Activated naive CD4-positive, alpha-beta T cell treated with anti-CD3 and anti-CD28 coated beads, Interleukin-2, amount 10 ng/mL, durations not matched to agents 7 days and 5 days (primary cell): ENCODE measurements around the gene PLA2G4E.

Experiments used
- CTCF ChIA-PET: fragments of 350-600 bp; sonication (Branson Sonifier 250); formaldehyde crosslinking; loops from one replicate; lab custom pipeline; 2021; ENCODE audit warnings: antibody characterized with exemption; lab: Charles Lee
- DNase-seq: peaks from one replicate; pipeline ENCODE4 v3.0.0-alpha.2; 2020
- H3K27ac Mint-ChIP-seq: one replicate; pipeline ENCODE4 v1.8.0; 2021; ENCODE audit warnings: mild to moderate bottlenecking, moderate library complexity, mixed read lengths
- H3K27me3 Mint-ChIP-seq: one replicate; pipeline ENCODE4 v1.8.0; 2021; ENCODE audit warnings: mild to moderate bottlenecking, mixed read lengths
- H3K36me3 Mint-ChIP-seq: one replicate; pipeline ENCODE4 v1.8.0; 2021; ENCODE audit warnings: mixed read lengths
- H3K4me1 Mint-ChIP-seq: one replicate; pipeline ENCODE4 v1.8.0; 2021; ENCODE audit warnings: mixed read lengths
- H3K4me3 Mint-ChIP-seq: one replicate; pipeline ENCODE4 v1.8.0; 2021; ENCODE audit warnings: mild to moderate bottlenecking, moderate library complexity, mixed read lengths
- H3K9me3 Mint-ChIP-seq: one replicate; pipeline ENCODE4 v1.8.0; 2021; ENCODE audit warnings: mixed read lengths

Gene PLA2G4E

GRCh38 chr15:41989573-41990242, 31.1 kb downstream of the PLA2G4E start:
- Mint-ChIP-seq H3K4me1 (no peaks in the 10 kb centered on the region), H3K4me3 (no peak overlapping the region), H3K27me3 (peaks cover 14% of the 10 kb centered on the region), H3K27ac (no peak overlapping the region), H3K36me3 (no peaks in the 10 kb centered on the region), H3K9me3 (no peaks in the 10 kb centered on the region)
- CTCF ChIA-PET, result interaction anchor here (0.7 to 8.8 kb wide), 26 partner anchors 8 to 285 kb away, joined by 3 to 106 read pairs (median 4); partner anchors contain the start of gene MAPKBP1
- DNase-seq, result peak; percentile 90

DNA sequence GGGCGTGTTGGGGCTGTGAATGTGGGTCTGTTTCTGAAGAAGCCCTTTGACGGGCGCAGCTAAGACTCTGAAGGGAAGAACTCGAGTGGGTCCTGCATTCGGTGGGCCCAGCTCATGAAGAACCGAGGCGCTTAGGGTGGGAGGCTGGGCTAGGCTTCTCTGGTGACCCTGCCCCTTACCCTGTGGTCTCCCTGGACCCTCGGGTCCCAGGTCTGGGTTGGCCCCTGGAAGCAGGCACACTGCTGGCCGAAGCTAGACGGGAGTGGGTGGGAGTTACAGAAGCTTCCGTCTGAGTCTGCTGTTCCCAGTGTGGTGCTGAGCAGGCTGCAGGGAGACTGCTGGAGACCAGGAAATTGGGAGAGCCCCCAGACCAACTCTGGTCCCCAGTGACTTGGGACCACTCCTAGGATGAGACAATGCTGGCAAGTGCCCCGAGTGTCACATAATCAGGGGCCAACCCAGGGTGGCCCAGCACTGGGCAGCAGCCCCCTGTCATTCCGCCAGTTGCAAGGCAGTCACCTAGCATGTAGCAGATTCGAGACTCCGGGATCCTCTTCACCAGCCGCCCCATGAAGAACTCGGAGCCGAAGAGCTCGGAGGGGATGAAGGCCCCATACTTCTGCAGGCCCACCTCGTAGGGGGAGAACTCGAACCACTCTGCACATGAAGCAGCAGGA, 31.8 kb downstream of the PLA2G4E start:
- no peaks in the 10 kb centered on the region for H3K4me1 Mint-ChIP-seq
- H3K9me3 Mint-ChIP-seq, result no peaks in the 10 kb centered on the region
- H3K4me3 Mint-ChIP-seq, result no peak overlapping the region
- H3K36me3 Mint-ChIP-seq, result no peaks in the 10 kb centered on the region
- H3K27ac Mint-ChIP-seq, result no peak overlapping the region
- no peak for DNase-seq
- H3K27me3 Mint-ChIP-seq, result peaks cover 19% of the 10 kb centered on the region
- CTCF ChIA-PET, result interaction anchor here (0.8 to 8.8 kb wide), 25 partner anchors 9 to 284 kb away, joined by 3 to 106 read pairs (median 4); partner anchors contain the start of gene MAPKBP1

- no peak overlapping the region for H3K4me3 Mint-ChIP-seq
- DNase-seq, result peak; percentile 2
- H3K4me1 Mint-ChIP-seq, result no peaks in the 10 kb centered on the region
- H3K9me3 Mint-ChIP-seq, result no peaks in the 10 kb centered on the region
- H3K27me3 Mint-ChIP-seq, result peaks cover 20% of the 10 kb centered on the region
- CTCF ChIA-PET, result interaction anchor here (1.0 to 8.8 kb wide), 8 partner anchors 9 to 150 kb away, joined by 3 to 106 read pairs (median 12); no protein-coding TSS in a partner anchor
- no peaks in the 10 kb centered on the region for H3K36me3 Mint-ChIP-seq
- H3K27ac Mint-ChIP-seq, result no peak overlapping the region
These were observed 32.9 kb downstream of the PLA2G4E start for GRCh38 chr15:41987925-41988275.

- peaks cover under 1% of the 10 kb centered on the region for H3K4me1 Mint-ChIP-seq
- no peak overlapping the region for H3K27ac Mint-ChIP-seq
- H3K9me3 Mint-ChIP-seq, result no peaks in the 10 kb centered on the region
- no peak overlapping the region for H3K4me3 Mint-ChIP-seq
- H3K36me3 Mint-ChIP-seq, result no peaks in the 10 kb centered on the region
- peaks cover 20% of the 10 kb centered on the region for H3K27me3 Mint-ChIP-seq
- DNase-seq, result no peak
- CTCF ChIA-PET, result interaction anchor here (1.0 to 8.8 kb wide), 2 partner anchors 67 to 96 kb away, joined by 3 to 106 read pairs; no protein-coding TSS in a partner anchor
These were observed 33.5 kb downstream of the PLA2G4E start for GRCh38 chr15:41987246-41987924.

DNA sequence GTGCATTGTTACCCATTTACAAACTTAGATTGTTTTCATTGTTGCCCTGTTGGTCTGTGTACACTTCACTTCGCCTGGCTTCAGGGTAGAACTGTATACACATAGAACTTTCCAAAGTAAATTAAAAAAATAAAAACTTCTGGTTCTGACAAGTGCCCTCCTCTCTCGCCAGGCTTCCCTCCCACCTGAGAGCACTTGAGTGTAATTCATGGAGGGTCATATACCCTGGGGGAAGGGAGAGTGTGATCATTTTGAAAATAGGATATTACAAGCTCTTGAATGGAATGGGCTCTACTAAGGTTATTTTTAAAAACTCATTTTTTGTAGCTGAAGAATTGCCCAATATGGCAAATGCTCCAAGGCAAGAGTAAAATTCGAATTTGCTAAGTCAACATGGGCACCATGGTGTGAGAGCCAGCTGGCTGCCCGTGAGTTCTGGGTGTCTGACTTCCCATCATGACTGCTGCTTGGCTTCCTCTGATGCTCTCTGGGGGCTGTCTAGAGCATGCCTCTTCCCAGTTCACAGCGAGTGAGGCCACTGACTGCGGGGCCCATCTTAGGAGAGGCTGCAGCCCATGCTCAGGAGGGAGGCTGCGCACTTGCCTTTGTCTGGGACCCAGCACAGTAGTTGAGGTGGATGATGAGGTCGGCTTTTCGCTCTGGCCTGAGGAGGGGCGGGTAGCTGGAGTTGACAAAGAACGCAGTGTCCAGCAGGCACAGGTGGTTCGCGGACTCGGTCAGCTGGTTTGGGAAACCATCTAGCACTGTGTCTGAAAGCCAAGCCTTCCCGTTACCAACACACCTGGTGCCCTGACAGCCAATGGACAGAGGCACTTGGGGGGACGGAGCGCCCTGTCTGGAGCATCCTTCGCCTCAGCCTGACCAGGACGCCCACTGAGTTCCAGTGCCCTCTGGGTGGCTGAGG, 35.3 kb downstream of the PLA2G4E start:
- CTCF ChIA-PET, result interaction anchor here (1.0 to 2.2 kb wide), 4 partner anchors 72 to 80 kb away, joined by 4 to 9 read pairs (median 5); no protein-coding TSS in a partner anchor
- Mint-ChIP-seq H3K4me1 (peaks cover 19% of the 10 kb centered on the region), H3K4me3 (no peak overlapping the region), H3K36me3 (no peaks in the 10 kb centered on the region), H3K27ac (no peak overlapping the region), H3K9me3 (no peaks in the 10 kb centered on the region), H3K27me3 (peaks cover 23% of the 10 kb centered on the region)
- no peak for DNase-seq

DNA sequence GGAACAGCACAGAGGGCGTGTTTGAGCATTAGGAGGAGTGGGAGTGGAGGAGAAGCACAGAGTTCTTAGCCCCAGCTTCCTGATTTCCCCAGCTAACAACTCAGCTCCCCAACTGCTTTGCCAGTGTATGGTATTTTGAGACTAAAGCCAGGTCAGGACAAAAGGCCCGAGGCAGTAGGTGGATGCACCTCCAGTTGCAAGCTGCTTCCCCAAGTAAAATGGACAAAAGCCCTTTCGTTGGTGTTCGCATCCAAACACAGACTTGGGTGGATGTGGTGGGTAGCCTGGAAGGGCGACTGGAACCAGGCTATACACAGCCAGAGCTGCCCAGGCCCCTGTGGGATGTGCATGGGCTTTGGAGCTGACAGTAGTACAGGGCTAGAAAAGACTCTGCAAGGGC, 36.2 kb downstream of the PLA2G4E start:
- H3K9me3 Mint-ChIP-seq, result no peaks in the 10 kb centered on the region
- DNase-seq, result no peak
- H3K27me3 Mint-ChIP-seq, result peaks cover 17% of the 10 kb centered on the region
- CTCF ChIA-PET, result interaction anchor here (1.0 to 2.2 kb wide), 2 partner anchors 72 to 75 kb away, joined by 5 to 9 read pairs; no protein-coding TSS in a partner anchor
- H3K4me3 Mint-ChIP-seq, result no peak overlapping the region
- H3K4me1 Mint-ChIP-seq, result peaks cover 27% of the 10 kb centered on the region
- no peak overlapping the region for H3K27ac Mint-ChIP-seq
- H3K36me3 Mint-ChIP-seq, result no peaks in the 10 kb centered on the region

DNA sequence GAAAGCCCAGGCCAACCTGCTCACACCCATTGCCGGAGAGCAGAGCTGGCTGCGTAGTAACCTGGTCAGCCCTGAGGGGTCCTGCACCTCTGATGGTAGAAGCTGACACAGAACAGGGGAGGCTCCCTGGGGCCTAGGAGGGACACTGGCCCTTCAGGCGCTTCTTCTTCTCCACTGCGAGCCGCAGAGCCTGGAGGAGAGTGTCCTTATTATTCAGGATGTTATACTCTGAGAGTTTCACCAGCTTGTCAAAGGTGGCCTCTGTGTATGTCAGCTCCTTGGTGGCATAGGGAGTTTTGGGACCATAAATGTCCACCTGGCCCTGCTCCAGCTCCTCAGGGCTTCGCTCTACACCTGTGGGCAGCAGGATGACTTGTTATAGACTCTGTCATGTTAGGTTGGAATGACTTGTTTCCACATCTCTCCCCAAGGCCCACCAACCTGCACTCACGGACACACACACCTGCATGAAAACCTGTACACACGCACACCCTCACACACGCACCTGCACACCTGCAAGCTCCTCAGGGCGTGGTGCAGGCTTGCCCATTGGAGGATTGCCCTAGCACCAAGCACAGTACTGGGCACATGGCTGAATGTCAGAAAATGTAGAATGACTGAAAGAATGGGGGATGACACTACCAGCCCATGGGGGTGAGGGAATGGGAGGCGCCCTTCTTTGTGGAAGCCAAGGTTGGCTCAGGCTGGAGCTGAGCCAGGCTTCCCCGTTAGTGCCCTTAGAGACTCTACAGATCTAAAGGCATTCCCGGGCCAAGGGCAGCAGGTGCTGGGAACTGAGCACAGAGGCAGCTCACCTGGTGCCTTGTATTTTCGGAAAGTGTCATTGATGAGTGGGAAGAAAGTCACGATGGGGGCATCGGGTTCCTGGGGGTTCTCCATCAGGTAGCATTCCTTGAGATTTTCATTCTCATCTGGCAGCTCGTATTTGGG, 36.9 kb downstream of the PLA2G4E start:
- Mint-ChIP-seq H3K9me3 (no peaks in the 10 kb centered on the region), H3K27me3 (peaks cover 11% of the 10 kb centered on the region), H3K4me1 (peaks cover 30% of the 10 kb centered on the region), H3K27ac (no peak overlapping the region), H3K4me3 (no peak overlapping the region), H3K36me3 (no peaks in the 10 kb centered on the region)
- CTCF ChIA-PET, result interaction anchor here (1.0 to 1.5 kb wide), 2 partner anchors 75 to 79 kb away, joined by 3 to 5 read pairs; no protein-coding TSS in a partner anchor
- no peak for DNase-seq

DNA sequence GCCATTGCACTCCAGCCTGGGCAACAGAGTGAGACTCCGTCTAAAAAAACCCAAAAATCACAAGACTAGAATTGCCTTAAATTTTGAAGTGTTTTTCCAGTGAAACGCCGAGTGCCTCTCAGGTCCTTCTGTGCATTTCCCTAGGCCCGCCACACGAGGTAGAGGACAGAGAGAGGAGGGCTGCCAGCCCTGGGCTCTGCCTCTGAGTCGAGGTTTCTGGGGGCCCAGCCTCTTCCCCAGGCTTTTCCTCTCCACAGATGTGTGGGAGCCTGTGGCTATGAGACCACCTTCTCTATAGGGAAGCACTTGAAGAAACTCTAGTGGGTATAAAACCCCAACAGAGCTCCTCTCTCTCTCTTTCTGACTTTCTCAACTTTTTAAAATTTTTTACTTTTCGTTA, 37.6 kb downstream of the PLA2G4E start:
- CTCF ChIA-PET, result interaction anchor here (1.5 to 1.8 kb wide), 2 partner anchors 10 to 78 kb away, joined by 3 to 6 read pairs; no protein-coding TSS in a partner anchor
- peaks cover 36% of the 10 kb centered on the region for H3K4me1 Mint-ChIP-seq
- no peak overlapping the region for H3K4me3 Mint-ChIP-seq
- H3K9me3 Mint-ChIP-seq, result no peaks in the 10 kb centered on the region
- H3K36me3 Mint-ChIP-seq, result no peaks in the 10 kb centered on the region
- H3K27me3 Mint-ChIP-seq, result peaks cover 10% of the 10 kb centered on the region
- no peak for DNase-seq
- no peak overlapping the region for H3K27ac Mint-ChIP-seq

GRCh38 chr15:41982133-41982930, 38.5 kb downstream of the PLA2G4E start:
- no peak for DNase-seq
- no peak overlapping the region for H3K27ac Mint-ChIP-seq
- CTCF ChIA-PET, result interaction anchor here (1.5 to 1.8 kb wide), 2 partner anchors 9 to 77 kb away, joined by 3 to 6 read pairs; no protein-coding TSS in a partner anchor
- H3K4me1 Mint-ChIP-seq, result peaks cover 36% of the 10 kb centered on the region
- H3K36me3 Mint-ChIP-seq, result no peaks in the 10 kb centered on the region
- H3K9me3 Mint-ChIP-seq, result no peaks in the 10 kb centered on the region
- no peak overlapping the region for H3K4me3 Mint-ChIP-seq
- peaks cover 11% of the 10 kb centered on the region for H3K27me3 Mint-ChIP-seq

GRCh38 chr15:41981371-41982132, 39.3 kb downstream of the PLA2G4E start:
- Mint-ChIP-seq H3K36me3 (no peaks in the 10 kb centered on the region), H3K27me3 (peaks cover 13% of the 10 kb centered on the region), H3K9me3 (no peaks in the 10 kb centered on the region), H3K4me3 (no peak overlapping the region), H3K4me1 (peaks cover 36% of the 10 kb centered on the region), H3K27ac (peak overlapping the region; percentile 86)
- no peak for DNase-seq
- CTCF ChIA-PET, result interaction anchor here (1.1 to 1.8 kb wide), 3 partner anchors 8 to 44 kb away, joined by 3 to 6 read pairs (median 4); no protein-coding TSS in a partner anchor

DNA sequence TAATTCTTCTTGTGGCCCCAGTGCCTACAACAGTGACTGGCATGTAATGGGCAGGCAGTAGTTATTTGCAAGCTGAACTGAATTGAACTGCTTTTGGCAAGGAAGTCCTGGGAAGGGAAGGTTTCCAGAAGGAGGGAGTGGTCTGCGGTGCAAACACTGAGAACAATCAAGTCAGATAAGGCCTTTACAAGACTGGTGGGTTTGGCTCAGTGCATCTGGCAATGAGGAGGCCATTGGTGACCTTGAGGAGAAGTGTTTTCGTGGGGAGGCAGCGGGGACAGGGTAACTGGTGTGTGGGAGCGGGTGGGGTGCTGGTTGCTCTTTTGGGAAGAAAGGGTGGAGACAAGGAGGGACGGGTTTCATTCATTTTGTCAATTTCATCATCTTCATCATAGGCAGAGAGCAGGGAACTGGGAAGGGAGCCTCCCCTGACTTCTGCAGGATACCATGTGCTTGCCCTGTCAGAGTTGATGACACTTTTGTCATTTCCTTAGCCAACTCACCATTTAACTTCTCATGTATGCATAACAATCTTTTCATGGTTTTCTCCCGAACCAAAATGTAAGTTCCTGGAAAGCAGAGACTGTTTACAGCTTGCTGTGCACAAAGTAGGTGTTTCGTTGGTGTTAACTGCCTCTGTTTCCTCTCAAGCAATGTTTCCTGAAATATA, 40.1 kb downstream of the PLA2G4E start:
- CTCF ChIA-PET, result interaction anchor here (0.8 to 1.1 kb wide), 3 partner anchors 9 to 77 kb away, joined by 3 to 4 read pairs (median 3); no protein-coding TSS in a partner anchor
- Mint-ChIP-seq H3K9me3 (no peaks in the 10 kb centered on the region), H3K36me3 (no peaks in the 10 kb centered on the region), H3K4me1 (peaks cover 36% of the 10 kb centered on the region), H3K4me3 (no peak overlapping the region), H3K27me3 (peaks cover 13% of the 10 kb centered on the region), H3K27ac (peak overlapping the region; percentile 86)
- no peak for DNase-seq
